DND-41 (cell line): ENCODE results near the gene GNAS.

Source experiments
- ATAC-seq: fragments of 200-7000 bp; cut with Tn5 transposase; 3 replicates; pipeline ENCODE4 v1.9.1; 2021; ENCODE audit warnings: low read depth; ENCODE audit not compliant: insufficient read depth
- DNase-seq: peaks from one replicate; pipeline ENCODE4 v3.0.0-alpha.2; 2020
- H2AFZ ChIP-seq: 2 replicates; pipeline ENCODE4 v1.6.0; 2012; ENCODE audit warnings: low read depth, low read length
- H3K27ac ChIP-seq: 2 replicates; pipeline ENCODE4 v1.5.1; 2012; ENCODE audit warnings: low read length, inconsistent platforms
- H3K27me3 ChIP-seq: fragments of 200-600 bp; sonication (generic); 2 replicates; pipeline ENCODE4 v1.6.0; 2012; ENCODE audit warnings: low read length, mild to moderate bottlenecking, inconsistent platforms; ENCODE audit not compliant: insufficient read depth, poor library complexity
- H3K36me3 ChIP-seq: 2 replicates; pipeline ENCODE4 v1.5.1; 2012; ENCODE audit warnings: low read length, inconsistent platforms; ENCODE audit not compliant: insufficient read depth
- H3K4me1 ChIP-seq: 2 replicates; pipeline ENCODE4 v1.5.1; 2012; ENCODE audit warnings: mild to moderate bottlenecking, low read length; ENCODE audit not compliant: insufficient read depth
- H3K4me2 ChIP-seq: 2 replicates; pipeline ENCODE4 v1.6.0; 2012; ENCODE audit warnings: mild to moderate bottlenecking, moderate library complexity, low read length, inconsistent platforms; ENCODE audit not compliant: insufficient read depth
- H3K4me3 ChIP-seq, 2 experiments: fragments of 200-600 bp in 1 of 2; shearing (Covaris generic) in 1 of 2; 2 replicates each; pipeline ENCODE4 v1.5.1; 2012 to 2016; ENCODE audit warnings: inconsistent platforms in 2 of 2, low read length in 2 of 2, mild to moderate bottlenecking in 2 of 2, low read depth in 1 of 2, moderate library complexity in 1 of 2
- H3K79me2 ChIP-seq: 2 replicates; pipeline ENCODE4 v1.6.0; 2012; ENCODE audit warnings: low read length, inconsistent platforms; ENCODE audit not compliant: insufficient read depth
- H3K9ac ChIP-seq: 2 replicates; pipeline ENCODE4 v1.6.0; 2012; ENCODE audit warnings: low read depth, mild to moderate bottlenecking, inconsistent platforms, low read length, moderate library complexity
- H3K9me3 ChIP-seq: 2 replicates; pipeline ENCODE4 v1.5.1; 2012; ENCODE audit warnings: low read length, moderate library complexity, mild to moderate bottlenecking, inconsistent platforms; ENCODE audit not compliant: insufficient read depth, severe bottlenecking
- H4K20me1 ChIP-seq: 2 replicates; pipeline ENCODE4 v1.6.0; 2012; ENCODE audit warnings: low read length; ENCODE audit not compliant: insufficient read depth
- EZH2 ChIP-seq: IDR thresholded peaks from 3 replicates; pipeline ENCODE4 v1.6.1; 2012; ENCODE audit warnings: borderline replicate concordance, low read depth, mild to moderate bottlenecking, moderate library complexity, low read length, inconsistent platforms; ENCODE audit not compliant: severe bottlenecking
- TF ChIP-seq, protein P1 (sequence below): IDR thresholded peaks from 2 replicates; pipeline ENCODE4 v1.5.1; 2012; ENCODE audit warnings: borderline replicate concordance, low read length, moderate library complexity, mild to moderate bottlenecking; ENCODE audit not compliant: poor library complexity, severe bottlenecking; ENCODE audit errors: extremely low read depth

Gene GNAS

GRCh38 chr20:58890518-58891085, 38.1 kb downstream of the GNAS start:
- peak overlapping the region; percentile 93 for H3K9ac ChIP-seq
- TF ChIP-seq, protein P1, sequence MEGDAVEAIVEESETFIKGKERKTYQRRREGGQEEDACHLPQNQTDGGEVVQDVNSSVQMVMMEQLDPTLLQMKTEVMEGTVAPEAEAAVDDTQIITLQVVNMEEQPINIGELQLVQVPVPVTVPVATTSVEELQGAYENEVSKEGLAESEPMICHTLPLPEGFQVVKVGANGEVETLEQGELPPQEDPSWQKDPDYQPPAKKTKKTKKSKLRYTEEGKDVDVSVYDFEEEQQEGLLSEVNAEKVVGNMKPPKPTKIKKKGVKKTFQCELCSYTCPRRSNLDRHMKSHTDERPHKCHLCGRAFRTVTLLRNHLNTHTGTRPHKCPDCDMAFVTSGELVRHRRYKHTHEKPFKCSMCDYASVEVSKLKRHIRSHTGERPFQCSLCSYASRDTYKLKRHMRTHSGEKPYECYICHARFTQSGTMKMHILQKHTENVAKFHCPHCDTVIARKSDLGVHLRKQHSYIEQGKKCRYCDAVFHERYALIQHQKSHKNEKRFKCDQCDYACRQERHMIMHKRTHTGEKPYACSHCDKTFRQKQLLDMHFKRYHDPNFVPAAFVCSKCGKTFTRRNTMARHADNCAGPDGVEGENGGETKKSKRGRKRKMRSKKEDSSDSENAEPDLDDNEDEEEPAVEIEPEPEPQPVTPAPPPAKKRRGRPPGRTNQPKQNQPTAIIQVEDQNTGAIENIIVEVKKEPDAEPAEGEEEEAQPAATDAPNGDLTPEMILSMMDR, result no peak
- no peak for TF ChIP-seq EZH2
- H3K9me3 ChIP-seq, result no peaks in the 10 kb centered on the region
- peak overlapping the region; percentile 95 for H2AFZ ChIP-seq
- peaks cover 18% of the 10 kb centered on the region for H3K36me3 ChIP-seq
- DNase-seq, result peak; percentile 90
- no peaks in the 10 kb centered on the region for H3K27me3 ChIP-seq
- peak overlapping the region; percentile 19 to 85; a peak in 3 of 4 replicates for H3K4me3 ChIP-seq
- H3K4me2 ChIP-seq, result peak overlapping the region; percentile 88
- H3K79me2 ChIP-seq, result peaks cover 64% of the 10 kb centered on the region
- H3K4me1 ChIP-seq, result peaks cover 46% of the 10 kb centered on the region
- peak; percentile 63 for ATAC-seq
- H3K27ac ChIP-seq, result peak overlapping the region; percentile 100
- peaks cover 30% of the 10 kb centered on the region for H4K20me1 ChIP-seq

- Histone ChIP-seq H3K4me2 (peak overlapping the region; percentile 88), H3K27ac (peak overlapping the region; percentile 100), H3K4me1 (peaks cover 46% of the 10 kb centered on the region), H3K79me2 (peaks cover 70% of the 10 kb centered on the region), H3K27me3 (no peaks in the 10 kb centered on the region), H3K9me3 (no peaks in the 10 kb centered on the region), H3K36me3 (peaks cover 24% of the 10 kb centered on the region), H2AFZ (no peak overlapping the region), H3K9ac (peak overlapping the region; percentile 93), H3K4me3 (peak overlapping the region; percentile 19 to 85; a peak in 3 of 4 replicates), H4K20me1 (peaks cover 36% of the 10 kb centered on the region)
- ATAC-seq (peak; percentile 11; the same call in 2 of the 3 replicates), DNase-seq (no peak)
- TF ChIP-seq, protein P1, result no peak
Observed at GRCh38 chr20:58891086-58891717, 38.7 kb downstream of the GNAS start.

DNA sequence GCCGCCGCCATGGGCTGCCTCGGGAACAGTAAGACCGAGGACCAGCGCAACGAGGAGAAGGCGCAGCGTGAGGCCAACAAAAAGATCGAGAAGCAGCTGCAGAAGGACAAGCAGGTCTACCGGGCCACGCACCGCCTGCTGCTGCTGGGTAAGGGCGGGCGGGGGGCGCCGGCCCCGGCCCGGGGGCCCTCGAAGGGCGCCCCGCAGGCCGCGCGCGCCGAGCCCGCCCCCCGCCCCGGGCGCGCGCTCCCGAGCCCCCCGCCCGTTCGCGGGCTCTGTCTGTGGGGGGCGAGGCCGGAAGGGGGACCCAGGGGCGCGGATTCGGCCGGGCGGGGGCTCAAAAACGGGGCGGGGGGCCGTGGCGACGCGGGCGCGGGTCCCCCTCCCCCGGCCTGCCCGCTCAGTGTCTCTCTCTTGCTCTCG, 39.2 kb downstream of the GNAS start:
- Histone ChIP-seq H4K20me1 (peaks cover 41% of the 10 kb centered on the region), H3K27me3 (no peaks in the 10 kb centered on the region), H3K36me3 (peaks cover 30% of the 10 kb centered on the region), H3K9me3 (no peaks in the 10 kb centered on the region), H3K27ac (peak overlapping the region; percentile 90), H3K9ac (peak overlapping the region; percentile 93), H3K4me1 (peaks cover 46% of the 10 kb centered on the region), H3K79me2 (peaks cover 75% of the 10 kb centered on the region), H2AFZ (peak overlapping the region; percentile 57; the same call in 1 of the 2 replicates), H3K4me2 (peak overlapping the region; percentile 65), H3K4me3 (peak overlapping the region; percentile 48 to 85)
- DNase-seq (no peak), ATAC-seq (no peak)
- TF ChIP-seq, protein P1, result no peak
- TF ChIP-seq EZH2, result no peak
